Fibroblast of lung (primary cell): ENCODE data around the gene P2RX6. TPM values are rescaled to one million over a fixed set of nuclear protein-coding genes. Genes with fewer than 3 reads are reported as not detected.

ENCODE experiments used
- DNase-seq, 2 donors: peaks; one replicate each; pipeline versions ENCODE4 v3.0.0 to v3.0.0-alpha.2; 2010; ENCODE audit warnings: low read depth in 2 of 2
- H2AFZ ChIP-seq: 2 replicates; pipeline ENCODE4 v1.5.1; 2012; ENCODE audit warnings: low read length, control low read depth, inconsistent platforms
- H3K27ac ChIP-seq: 2 replicates; pipeline ENCODE4 v1.5.1; 2011; ENCODE audit warnings: low read length, control low read depth; ENCODE audit not compliant: insufficient read depth
- H3K27me3 ChIP-seq: 2 replicates; pipeline ENCODE4 v1.5.1; 2011; ENCODE audit warnings: mild to moderate bottlenecking, low read length; ENCODE audit not compliant: control insufficient read depth, insufficient read depth
- H3K36me3 ChIP-seq: 2 replicates; pipeline ENCODE4 v1.5.1; 2011; ENCODE audit warnings: low read length; ENCODE audit not compliant: control insufficient read depth, insufficient read depth
- H3K4me1 ChIP-seq: 2 replicates; pipeline ENCODE4 v1.5.1; 2011; ENCODE audit warnings: low read length; ENCODE audit not compliant: control insufficient read depth, insufficient read depth; ENCODE audit errors: extremely low read depth
- H3K4me2 ChIP-seq: 2 replicates; pipeline ENCODE4 v1.5.1; 2011; ENCODE audit warnings: low read length, control low read depth; ENCODE audit not compliant: insufficient read depth; ENCODE audit errors: extremely low read depth
- H3K4me3 ChIP-seq, 4 experiments: fragments of 200-600 bp in 1 of 4; sonication (generic) in 1 of 4; replicated peaks in 1 of 4; 2 replicates each; pipeline ENCODE4 v1.5.1; 2011 to 2016; ENCODE audit warnings: low read length in 4 of 4, low read depth in 3 of 4, mild to moderate bottlenecking in 3 of 4, control low read depth in 2 of 4, inconsistent platforms in 1 of 4, mixed read lengths in 1 of 4; ENCODE audit not compliant: insufficient read depth in 1 of 4; ENCODE audit errors: control extremely low read depth in 1 of 4
- H3K79me2 ChIP-seq: 2 replicates; pipeline ENCODE4 v1.5.1; 2012; ENCODE audit warnings: mild to moderate bottlenecking, low read length, inconsistent platforms; ENCODE audit not compliant: control insufficient read depth, insufficient read depth
- H3K9ac ChIP-seq: 2 replicates; pipeline ENCODE4 v1.5.1; 2011; ENCODE audit warnings: mild to moderate bottlenecking, low read length, control low read depth; ENCODE audit not compliant: insufficient read depth
- H3K9me3 ChIP-seq: 2 replicates; pipeline ENCODE4 v1.5.1; 2012; ENCODE audit warnings: low read depth, low read length; ENCODE audit not compliant: control insufficient read depth, insufficient read depth
- H4K20me1 ChIP-seq: 2 replicates; pipeline ENCODE4 v1.5.1; 2011; ENCODE audit warnings: low read length; ENCODE audit not compliant: control insufficient read depth, insufficient read depth; ENCODE audit errors: extremely low read depth
- EZH2 ChIP-seq: IDR thresholded peaks from 2 replicates; pipeline ENCODE4 v1.5.1; 2012; ENCODE audit warnings: low read length, control low read depth, mild to moderate bottlenecking; ENCODE audit errors: missing control alignments
- polyA plus RNA-seq, 2 donors: library from polyadenylated mRNA; depleted of rRNA in 1 of 2; stranded (reverse) in 1 of 2; unstranded in 1 of 2; fragments of >200 nt; gene quantifications; 2 replicates each; pipeline ENCODE4 v1.2.1, GENCODE V29; 2011 to 2012; ENCODE audit warnings: missing spikeins in 1 of 2
- total RNA-seq: library from RNA; depleted of rRNA; stranded (reverse); fragments of >200 nt; gene quantifications from 2 replicates; pipeline ENCODE4 v1.2.1, GENCODE V29; 2014
- TF ChIP-seq, protein P1 (sequence below), 2 donors: IDR thresholded peaks in 1 of 2; conservative IDR thresholded peaks in 1 of 2; 1 replicate in 1 of 2; 2 replicates in 1 of 2; pipeline ENCODE4 v1.5.1; 2011 to 2012; ENCODE audit warnings: low read length in 2 of 2, control low read depth in 1 of 2, inconsistent platforms in 1 of 2, low read depth in 1 of 2, mild to moderate bottlenecking in 1 of 2

The P2RX6 gene
- total and polyA plus RNA-seq, 2 donors (not counting 1 experiment from before 2014, with no cell fraction given) = 3.6 to 17.8 TPM

DNA sequence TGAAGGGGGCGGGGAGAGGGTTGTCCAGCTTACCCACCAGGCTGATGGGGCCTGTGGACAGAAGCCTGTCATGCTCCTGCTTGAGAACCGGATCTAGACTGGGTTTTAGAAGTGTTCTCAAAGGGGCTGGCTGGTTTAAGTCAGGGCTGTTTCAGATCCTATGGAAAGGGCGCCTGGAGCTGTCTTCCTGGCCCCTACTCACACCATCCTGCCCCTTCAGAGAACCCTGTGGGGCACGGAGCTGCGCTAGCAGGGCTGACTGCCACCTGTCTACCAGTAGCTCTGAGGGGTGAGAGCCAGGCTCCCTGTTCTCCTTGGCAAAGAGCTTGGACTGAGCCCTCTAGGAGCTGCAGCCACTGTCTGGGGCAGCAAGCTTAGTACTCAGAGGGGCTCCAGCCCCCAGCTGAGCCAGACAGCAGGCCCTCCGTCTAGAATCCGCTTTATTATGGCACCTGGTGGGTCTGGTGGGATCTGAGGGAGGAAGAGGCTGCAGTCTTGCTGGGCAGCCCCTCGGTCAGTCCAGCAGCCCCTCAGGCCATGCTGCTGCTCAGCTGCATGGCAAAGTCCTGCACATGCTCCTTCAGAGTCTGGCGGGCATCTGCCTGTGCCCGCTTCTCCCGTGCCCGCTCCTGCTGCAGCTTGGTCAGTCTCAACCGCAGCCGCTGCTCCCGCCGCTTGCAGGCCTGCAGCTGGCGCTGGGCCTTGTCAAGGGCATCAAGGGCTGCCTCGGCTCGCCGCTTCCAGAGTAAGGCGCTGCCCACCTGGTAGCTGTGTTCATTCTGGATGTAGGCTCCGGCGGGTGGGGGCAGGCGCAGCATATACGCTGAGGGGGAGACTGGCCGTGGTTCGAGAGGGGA is 15.4 kb upstream of the P2RX6 start:
- H3K79me2 ChIP-seq = peaks cover 27% of the 10 kb centered on the region
- no peaks in the 10 kb centered on the region for H3K27me3 ChIP-seq
- peak overlapping the region in 1 of 4 experiments; percentile 87 for H3K4me3 ChIP-seq
- no peak overlapping the region for H3K27ac ChIP-seq
- H2AFZ ChIP-seq = no peak overlapping the region
- no peak for TF ChIP-seq EZH2
- TF ChIP-seq, protein P1, sequence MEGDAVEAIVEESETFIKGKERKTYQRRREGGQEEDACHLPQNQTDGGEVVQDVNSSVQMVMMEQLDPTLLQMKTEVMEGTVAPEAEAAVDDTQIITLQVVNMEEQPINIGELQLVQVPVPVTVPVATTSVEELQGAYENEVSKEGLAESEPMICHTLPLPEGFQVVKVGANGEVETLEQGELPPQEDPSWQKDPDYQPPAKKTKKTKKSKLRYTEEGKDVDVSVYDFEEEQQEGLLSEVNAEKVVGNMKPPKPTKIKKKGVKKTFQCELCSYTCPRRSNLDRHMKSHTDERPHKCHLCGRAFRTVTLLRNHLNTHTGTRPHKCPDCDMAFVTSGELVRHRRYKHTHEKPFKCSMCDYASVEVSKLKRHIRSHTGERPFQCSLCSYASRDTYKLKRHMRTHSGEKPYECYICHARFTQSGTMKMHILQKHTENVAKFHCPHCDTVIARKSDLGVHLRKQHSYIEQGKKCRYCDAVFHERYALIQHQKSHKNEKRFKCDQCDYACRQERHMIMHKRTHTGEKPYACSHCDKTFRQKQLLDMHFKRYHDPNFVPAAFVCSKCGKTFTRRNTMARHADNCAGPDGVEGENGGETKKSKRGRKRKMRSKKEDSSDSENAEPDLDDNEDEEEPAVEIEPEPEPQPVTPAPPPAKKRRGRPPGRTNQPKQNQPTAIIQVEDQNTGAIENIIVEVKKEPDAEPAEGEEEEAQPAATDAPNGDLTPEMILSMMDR (conservative IDR thresholded peaks at IDR 0.05 in 1 of 2, IDR thresholded peaks at IDR 0.05 in 1 of 2; ENCODE audit: low read depth in 1 of 2, low read length in 2 of 2) = no peak
- peaks cover 9% of the 10 kb centered on the region for H3K4me1 ChIP-seq
- H3K36me3 ChIP-seq = peaks cover 14% of the 10 kb centered on the region
- no peaks in the 10 kb centered on the region for H3K9me3 ChIP-seq
- no peak for DNase-seq
- H4K20me1 ChIP-seq = no peaks in the 10 kb centered on the region
- H3K4me2 ChIP-seq = no peak overlapping the region
- H3K9ac ChIP-seq = no peak overlapping the region

DNA sequence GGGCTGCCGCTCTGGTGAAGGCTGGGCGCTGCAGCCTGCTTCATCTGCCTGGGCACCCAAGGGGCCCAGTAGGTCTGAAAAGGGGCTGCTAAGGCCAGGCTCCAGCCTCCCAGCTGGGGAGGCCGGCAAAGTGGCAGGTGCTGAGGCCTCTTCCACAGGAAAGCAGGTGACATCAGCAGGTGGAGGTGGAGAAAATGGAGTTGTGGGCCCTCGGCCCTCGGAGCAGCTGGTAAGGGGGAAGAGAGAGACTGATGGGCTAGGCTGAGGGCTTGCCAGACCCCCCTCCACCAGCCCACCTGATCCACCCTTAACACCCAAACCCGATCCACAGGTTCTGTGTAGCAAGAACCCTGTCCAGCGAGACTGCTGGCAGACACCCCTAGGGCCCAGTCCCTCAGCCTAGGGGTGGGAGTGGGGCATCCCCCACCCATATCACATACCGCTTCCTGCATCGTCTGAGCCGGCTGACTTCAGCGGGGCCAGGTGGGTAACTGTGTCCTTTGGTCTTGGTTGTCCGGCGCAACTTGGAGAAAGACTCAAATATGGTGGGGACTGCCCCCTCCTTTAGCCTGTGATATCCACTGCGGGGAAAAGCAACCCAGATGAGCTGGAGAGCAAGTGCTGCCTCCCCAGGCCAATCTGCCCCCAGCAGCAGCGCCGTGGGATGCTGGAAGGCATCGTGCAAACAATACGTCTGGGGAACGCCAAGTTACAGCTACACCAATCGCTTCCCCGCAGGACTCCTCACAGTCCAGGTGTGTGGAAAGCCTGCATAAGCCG is 14.6 kb upstream of the P2RX6 start:
- Histone ChIP-seq H3K9ac (peak overlapping the region; percentile 100), H3K36me3 (peaks cover 12% of the 10 kb centered on the region), H3K79me2 (peaks cover 27% of the 10 kb centered on the region), H3K4me1 (peaks cover 9% of the 10 kb centered on the region), H3K27ac (peak overlapping the region; percentile 99), H3K27me3 (no peaks in the 10 kb centered on the region), H2AFZ (no peak overlapping the region), H3K9me3 (no peaks in the 10 kb centered on the region), H4K20me1 (no peaks in the 10 kb centered on the region), H3K4me2 (peak overlapping the region; percentile 91), H3K4me3 (peak overlapping the region; percentile 67 to 93 (median 83))
- DNase-seq = peak in 1 of 2 donors; percentile 9
- no peak for TF ChIP-seq EZH2
- TF ChIP-seq, protein P1 (conservative IDR thresholded peaks at IDR 0.05 in 1 of 2, IDR thresholded peaks at IDR 0.05 in 1 of 2; ENCODE audit: low read depth in 1 of 2, low read length in 2 of 2) = no peak

DNA sequence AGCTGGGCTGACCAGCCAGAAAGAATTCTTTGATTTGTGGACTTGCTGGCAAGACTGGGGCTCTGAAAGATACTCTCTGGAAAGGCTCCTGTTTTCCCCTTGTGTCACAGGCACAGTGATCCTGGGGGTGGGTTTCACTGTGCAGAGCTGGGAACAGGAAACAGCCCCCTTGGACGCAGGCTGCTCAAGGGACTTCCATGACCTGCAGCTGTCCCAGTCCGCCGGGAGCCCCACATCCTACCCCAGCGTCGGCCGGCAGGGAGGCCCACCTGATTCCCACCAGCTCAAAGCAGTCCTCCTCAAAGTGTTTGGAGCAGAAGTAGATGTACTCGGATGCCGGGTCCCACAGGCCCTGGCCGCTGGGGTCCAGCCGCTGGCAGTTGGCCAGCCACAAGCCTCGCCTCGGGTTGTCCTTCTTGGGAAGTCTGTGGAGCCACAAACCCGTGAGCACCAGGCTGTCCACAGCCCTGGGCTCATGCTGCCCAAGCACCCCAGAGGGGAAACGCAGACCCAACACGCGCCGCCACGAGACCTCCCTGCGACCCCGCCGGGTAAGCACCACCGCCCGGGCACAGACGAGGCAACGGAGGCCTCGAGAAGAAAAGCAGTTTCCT is 13.9 kb upstream of the P2RX6 start:
- H3K4me1 ChIP-seq = peaks cover 9% of the 10 kb centered on the region
- no peaks in the 10 kb centered on the region for H3K27me3 ChIP-seq
- H3K4me3 ChIP-seq = peak overlapping the region; percentile 67 to 93 (median 83)
- peaks cover 10% of the 10 kb centered on the region for H3K36me3 ChIP-seq
- H3K27ac ChIP-seq = peak overlapping the region; percentile 99
- H3K79me2 ChIP-seq = peaks cover 27% of the 10 kb centered on the region
- peak overlapping the region; percentile 100 for H3K9ac ChIP-seq
- DNase-seq = peak in 1 of 2 donors; percentile 7
- no peak for TF ChIP-seq EZH2
- TF ChIP-seq, protein P1 (conservative IDR thresholded peaks at IDR 0.05 in 1 of 2, IDR thresholded peaks at IDR 0.05 in 1 of 2; ENCODE audit: low read depth in 1 of 2, low read length in 2 of 2) = no peak
- H4K20me1 ChIP-seq = no peaks in the 10 kb centered on the region
- peak overlapping the region; percentile 91 for H3K4me2 ChIP-seq
- no peaks in the 10 kb centered on the region for H3K9me3 ChIP-seq
- peak overlapping the region; percentile 58 for H2AFZ ChIP-seq
